ENCODE measurements around the gene MRGPRG.
A peak's percentile ranks its signal among the peaks of the same experiment; 100 is the strongest.
"Not testable (repeated sequence)": the region's sequence is repeated elsewhere in the genome, so short reads cannot be mapped to it uniquely, and the experiment has no call there.

MRGPRG gene

DNA sequence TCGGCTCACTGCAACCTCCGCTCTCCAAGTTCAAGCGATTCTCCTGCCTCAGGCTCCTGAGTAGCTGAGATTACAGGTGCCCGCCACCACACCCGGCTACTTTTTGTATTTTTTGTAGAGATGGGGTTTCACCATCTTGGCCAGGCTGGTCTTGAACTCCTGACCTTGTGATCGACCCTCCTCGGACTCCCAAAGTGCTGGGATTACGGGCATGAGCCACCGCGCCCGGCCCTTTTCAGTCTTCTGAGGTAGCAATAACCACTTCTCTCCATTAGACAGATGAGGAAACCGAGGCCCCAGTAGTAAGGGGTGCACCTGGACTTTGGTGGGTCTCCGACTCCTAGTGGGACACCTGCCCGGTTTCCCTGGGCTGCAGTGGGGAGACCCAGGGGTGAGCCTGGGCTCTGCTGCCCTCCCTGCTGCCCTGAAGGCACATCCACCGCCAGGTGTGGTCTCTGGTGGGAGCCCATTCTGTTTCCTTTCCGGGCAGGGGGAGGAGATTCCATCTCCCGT is 49.8 kb downstream of the MRGPRG start:
- not testable (repeated sequence) for H3K23ac ChIP-seq (ENCODE audit: low read length in 2 of 2); H4K91ac ChIP-seq (ENCODE audit: low read length); H3K36me3 ChIP-seq (ENCODE audit: control insufficient read depth in 1 of 2, insufficient read depth in 2 of 2, low read depth in 1 of 2, low read length in 2 of 2); H2AK5ac ChIP-seq (ENCODE audit: low read length, severe bottlenecking); H3K27ac ChIP-seq (ENCODE audit: low read length, poor library complexity, severe bottlenecking); DNase-seq; H3K14ac ChIP-seq (ENCODE audit: low read length in 2 of 2); H3K79me1 ChIP-seq (replicated peaks; ENCODE audit: low read length, poor library complexity, severe bottlenecking); H2BK5ac ChIP-seq (ENCODE audit: low read depth, low read length, poor library complexity, severe bottlenecking); H3K9me3 ChIP-seq (ENCODE audit: control insufficient read depth, low read length)
- peak overlapping the region; percentile 96 for H4K8ac ChIP-seq (ENCODE audit: low read length)
- H2BK12ac ChIP-seq (ENCODE audit: low read length in 2 of 2): peak overlapping the region in 1 of 2 experiments; percentile 4
- 93% methylated on average over 17 of the region's 17 CpGs for WGBS
- H2BK120ac ChIP-seq (ENCODE audit: low read depth, low read length): peak overlapping the region; percentile 27
- H3K4me1 ChIP-seq (ENCODE audit: control insufficient read depth, insufficient read depth, low read depth, low read length): peaks cover 32% of the 10 kb centered on the region
- H3K4me3 ChIP-seq (ENCODE audit: insufficient read depth in 1 of 2, low read depth in 1 of 2, low read length in 2 of 2): peak overlapping the region in 1 of 2 experiments; percentile 77
- H3K18ac ChIP-seq (ENCODE audit: low read depth in 1 of 2, low read length in 2 of 2): peak overlapping the region in 1 of 2 experiments; percentile 1
- H2AFZ ChIP-seq (ENCODE audit: low read depth, low read length): peak overlapping the region; percentile 47
- H2BK15ac ChIP-seq (ENCODE audit: low read depth, poor library complexity, severe bottlenecking): peak overlapping the region; percentile 73
- peak overlapping the region; percentile 48 for H3K4me2 ChIP-seq (ENCODE audit: low read length, poor library complexity, severe bottlenecking)
- H3K9ac ChIP-seq (ENCODE audit: low read length): peak overlapping the region; percentile 79
- H3K4ac ChIP-seq (ENCODE audit: low read depth in 1 of 2, low read length in 2 of 2): peak overlapping the region in 1 of 2 experiments; percentile 57
- peaks cover 4 to 39% of the 10 kb centered on the region in 2 experiments for H3K27me3 ChIP-seq (ENCODE audit: control insufficient read depth in 1 of 2, insufficient read depth in 1 of 2, low read length in 2 of 2)
